ENCODE data around the gene IFIT1B.
"Not testable (repeated sequence)": the region's sequence is repeated elsewhere in the genome, so short reads cannot be mapped to it uniquely, and the experiment has no call there.

The IFIT1B gene, protein sequence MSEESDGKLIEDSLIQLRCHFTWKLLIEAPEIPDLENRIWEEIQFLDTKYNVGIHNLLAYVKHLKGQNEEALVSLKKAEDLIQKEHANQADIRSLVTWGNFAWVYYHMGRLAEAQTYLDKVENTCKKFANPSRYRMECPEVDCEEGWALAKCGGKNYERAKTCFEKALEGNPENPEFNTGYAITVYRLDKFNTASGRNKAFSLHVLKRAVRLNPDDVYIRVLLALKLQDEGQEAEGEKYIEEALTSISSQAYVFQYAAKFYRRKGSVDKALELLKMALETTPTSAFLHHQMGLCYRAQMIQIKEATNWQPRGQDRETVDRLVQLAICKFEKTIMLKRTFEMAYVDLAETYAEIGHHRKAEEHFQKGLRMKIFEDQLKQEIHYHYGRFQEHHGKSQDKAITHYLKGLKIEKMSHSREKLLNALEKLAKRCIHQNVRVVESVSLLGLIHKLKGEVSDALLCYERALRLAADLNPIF

GRCh38 chr10:89377705-89378637 is at the start of gene IFIT1B:
Gene IFIT1B (plus strand): TSS chr10:89378056. CDS start chr10:89378136, 80 bp downstream.
- DNase-seq (ENCODE audit: low read depth), result no peak

DNA sequence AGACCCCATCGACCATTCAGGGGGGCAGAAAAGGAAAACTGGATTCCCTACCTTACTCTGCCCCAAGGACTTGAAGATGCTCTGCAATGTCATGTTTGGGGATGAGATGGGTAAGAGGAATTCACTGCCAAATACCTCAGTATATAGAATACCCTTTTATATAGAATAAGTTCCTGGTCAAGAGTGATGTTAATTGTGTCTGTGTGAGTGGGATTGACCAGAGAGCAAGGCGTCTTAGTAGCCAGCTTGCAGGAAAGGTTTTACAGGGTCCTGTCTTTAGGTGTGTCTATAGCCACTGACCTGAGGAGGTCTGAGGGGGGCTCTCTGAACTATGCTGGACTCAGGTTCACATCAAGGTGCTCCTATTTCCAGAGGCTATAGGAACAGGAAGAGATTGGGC is 48.7 kb upstream of the IFIT1B start:
- DNase-seq (ENCODE audit: low read depth), result no peak

DNA sequence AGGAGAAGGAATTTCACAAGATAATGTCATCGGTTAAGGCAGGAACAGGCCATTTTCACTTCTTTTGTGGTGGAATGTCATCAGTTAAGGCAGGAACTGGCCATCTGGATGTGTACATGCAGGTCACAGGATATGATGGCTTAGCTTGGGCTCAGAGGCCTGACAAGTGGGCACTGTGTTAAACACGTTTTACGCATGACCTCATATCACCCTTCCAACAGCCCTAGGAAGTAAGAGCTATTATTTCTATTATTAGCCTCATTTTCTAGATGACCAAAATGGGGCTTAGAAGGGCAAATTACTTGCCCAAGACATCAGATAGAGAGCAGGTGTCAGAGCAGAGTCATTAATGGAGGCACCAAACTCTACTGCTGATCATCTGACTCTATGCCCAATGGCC is 47.8 kb upstream of the IFIT1B start:
- not testable (repeated sequence) for DNase-seq (ENCODE audit: low read depth)

DNA sequence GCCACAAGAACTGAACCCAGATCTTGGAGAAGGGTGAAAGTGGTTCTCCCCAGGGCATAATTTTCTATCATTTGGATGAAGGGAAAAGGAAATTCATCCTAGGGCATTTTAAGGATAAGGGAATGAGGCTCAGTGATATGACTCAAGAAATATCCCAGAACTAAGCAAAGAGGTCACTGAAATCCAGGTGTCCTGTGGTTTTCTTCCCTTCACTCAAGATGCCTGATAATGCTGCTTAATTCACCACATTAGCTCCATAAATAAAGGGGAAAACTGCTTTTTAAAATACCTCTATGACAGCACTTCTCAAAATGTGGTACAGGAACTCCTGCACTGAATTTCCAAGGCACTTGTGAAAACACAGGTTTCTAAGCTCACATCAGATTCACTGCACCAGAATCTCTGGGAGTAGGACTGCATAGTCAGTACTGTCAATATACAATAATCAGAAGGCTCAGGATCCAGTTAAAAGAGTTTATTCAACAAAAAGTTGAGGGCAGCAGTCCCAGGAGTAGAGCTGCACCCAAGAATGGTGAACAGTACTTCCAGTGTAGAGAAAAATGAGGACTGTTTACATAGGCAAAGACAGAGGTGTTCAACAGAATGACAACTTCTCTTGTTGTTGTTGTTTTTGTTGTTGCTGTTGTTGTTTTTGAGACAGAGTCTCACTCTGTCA is 47.2 kb upstream of the IFIT1B start:
- no peak for DNase-seq (ENCODE audit: low read depth)

GRCh38 chr10:89331487-89332122 is 46.3 kb upstream of the IFIT1B start:
- DNase-seq (ENCODE audit: low read depth), result not testable (repeated sequence)

DNA sequence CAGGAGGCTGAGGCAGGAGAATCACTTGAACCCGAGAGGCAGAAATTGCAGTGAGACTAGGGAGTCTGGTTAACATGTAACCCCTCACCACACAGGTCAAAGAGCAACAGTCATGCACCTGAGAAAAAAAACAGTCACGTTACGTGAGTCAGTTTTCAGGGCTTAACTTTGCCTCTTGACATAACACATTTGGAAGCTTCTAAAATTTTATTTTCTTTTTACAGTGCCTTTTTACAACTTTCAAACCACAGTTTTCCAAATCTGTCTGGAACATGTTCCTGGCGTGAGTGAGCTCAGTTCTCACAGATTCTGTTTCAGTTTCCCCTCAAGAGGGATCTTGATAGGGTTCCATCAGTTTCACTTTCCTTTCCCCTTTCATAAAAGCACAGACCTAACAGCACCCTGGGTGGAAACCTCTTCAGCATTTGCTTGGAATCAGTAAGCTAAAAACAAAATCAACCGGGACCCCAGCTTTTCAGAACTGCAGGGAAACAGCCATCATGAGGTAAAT is 45.7 kb upstream of the IFIT1B start:
- no peak for DNase-seq (ENCODE audit: low read depth)

- no peak for DNase-seq (ENCODE audit: low read depth)
These were observed 42.6 kb upstream of the IFIT1B start for GRCh38 chr10:89335226-89335625.

DNA sequence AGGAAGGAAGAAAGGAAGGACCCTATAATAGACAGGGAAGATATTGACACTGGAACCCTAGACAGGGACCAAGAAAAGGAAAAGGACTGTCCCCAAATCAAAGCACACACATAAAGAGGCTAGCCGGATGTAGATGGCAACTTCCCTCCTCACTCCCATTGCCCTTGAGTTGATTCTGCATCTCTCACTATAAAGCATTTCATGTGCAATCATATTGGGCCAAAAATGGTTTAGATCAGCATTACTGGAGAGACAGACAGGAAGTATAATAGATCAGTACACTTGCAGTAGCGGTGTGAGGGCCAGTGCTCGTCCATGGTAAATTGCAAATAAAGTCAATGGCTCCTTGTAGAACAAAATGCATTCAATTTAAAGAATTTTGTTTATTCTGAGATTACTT is 41.6 kb upstream of the IFIT1B start:
- no peak for DNase-seq (ENCODE audit: low read depth)

DNA sequence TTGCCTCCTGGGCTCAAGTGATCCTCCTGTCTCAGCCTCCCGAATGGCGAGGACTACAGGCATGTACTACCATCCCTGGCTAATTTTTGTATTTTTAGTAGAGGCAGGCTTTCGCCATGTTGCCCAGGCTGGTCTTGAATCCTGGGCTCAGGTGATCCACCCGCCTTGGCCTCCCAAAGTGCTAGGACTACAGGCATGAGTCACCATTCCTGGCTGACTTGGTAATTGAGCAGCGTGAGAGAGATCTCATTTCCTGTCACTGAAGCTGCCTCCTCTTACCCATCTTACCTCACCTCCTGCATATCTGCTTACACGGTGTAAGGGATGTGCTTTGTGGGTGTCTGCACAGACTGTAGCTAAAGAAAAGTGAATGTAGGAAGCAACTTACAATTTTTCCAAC is 40.4 kb upstream of the IFIT1B start:
- no peak for DNase-seq (ENCODE audit: low read depth)

GRCh38 chr10:89338713-89339112 is 39.1 kb upstream of the IFIT1B start:
- no peak for DNase-seq (ENCODE audit: low read depth)

GRCh38 chr10:89339875-89340274 is 38.0 kb upstream of the IFIT1B start:
- no peak for DNase-seq (ENCODE audit: low read depth)

GRCh38 chr10:89341649-89342048 is 36.2 kb upstream of the IFIT1B start:
- no peak for DNase-seq (ENCODE audit: low read depth)

- no peak for DNase-seq (ENCODE audit: low read depth)
These were observed 35.5 kb upstream of the IFIT1B start for GRCh38 chr10:89342206-89342958.

DNA sequence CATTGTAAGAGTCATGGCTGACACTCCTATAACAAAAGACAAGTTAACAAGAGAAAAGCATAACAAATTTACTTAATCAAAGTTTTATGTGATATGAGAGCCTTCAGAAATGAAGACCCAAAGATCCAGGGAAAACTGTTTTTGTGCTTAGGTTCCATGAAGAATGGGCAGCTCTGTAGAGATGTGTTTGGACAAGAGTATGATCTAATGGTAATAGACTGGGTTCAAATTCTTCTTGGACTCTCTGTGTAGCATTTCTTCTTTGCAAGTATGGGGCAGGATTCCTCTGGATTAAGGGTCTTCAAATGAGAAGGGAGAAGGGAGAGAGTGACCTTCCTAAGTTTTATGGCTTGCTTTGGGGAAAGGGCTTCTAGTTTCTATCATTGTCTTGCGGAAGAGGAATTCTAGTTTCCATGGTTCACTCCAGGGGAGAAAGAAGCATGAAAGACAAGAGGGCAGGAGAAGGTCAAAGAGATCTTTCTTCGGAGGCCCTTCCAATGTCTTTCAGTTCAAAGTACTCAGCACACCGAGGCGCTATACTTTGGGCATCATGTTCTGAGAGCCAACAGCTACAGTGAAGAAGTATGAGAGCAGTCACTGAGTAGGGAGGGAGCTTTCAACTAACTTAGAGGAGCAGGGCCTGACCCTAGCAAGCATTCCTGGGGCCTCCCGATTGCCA is 34.6 kb upstream of the IFIT1B start:
- no peak for DNase-seq (ENCODE audit: low read depth)

GRCh38 chr10:89344156-89344555 is 33.7 kb upstream of the IFIT1B start:
- no peak for DNase-seq (ENCODE audit: low read depth)

DNA sequence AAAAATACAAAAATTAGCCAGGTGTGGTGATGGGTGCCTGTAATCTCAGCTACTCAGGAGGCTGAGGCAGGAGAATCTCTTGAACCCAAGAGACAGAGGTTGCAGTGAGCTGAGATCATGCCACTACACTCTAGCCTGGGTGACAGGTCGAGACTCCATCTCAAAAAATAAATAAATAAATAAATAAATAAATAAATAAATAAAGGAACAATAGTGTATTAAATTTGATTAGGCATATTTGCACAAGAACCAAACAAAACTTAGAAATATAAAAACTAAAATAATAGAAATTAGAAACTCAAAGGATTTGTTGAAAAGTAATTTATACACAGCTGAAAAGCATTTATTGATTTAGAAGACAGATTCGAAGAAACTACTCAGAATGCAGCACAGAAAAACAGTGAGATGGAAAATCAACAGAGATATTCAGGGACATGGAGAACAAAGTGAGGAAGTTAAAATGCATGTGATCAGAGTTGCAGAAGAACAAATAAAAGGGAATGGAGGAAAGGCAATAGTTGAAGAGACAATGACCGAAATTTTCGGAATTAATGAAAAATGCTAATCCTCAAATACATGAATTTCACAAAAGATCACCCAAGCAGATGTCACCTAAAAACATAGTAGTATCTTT is 32.4 kb upstream of the IFIT1B start:
- DNase-seq (ENCODE audit: low read depth), result no peak

DNA sequence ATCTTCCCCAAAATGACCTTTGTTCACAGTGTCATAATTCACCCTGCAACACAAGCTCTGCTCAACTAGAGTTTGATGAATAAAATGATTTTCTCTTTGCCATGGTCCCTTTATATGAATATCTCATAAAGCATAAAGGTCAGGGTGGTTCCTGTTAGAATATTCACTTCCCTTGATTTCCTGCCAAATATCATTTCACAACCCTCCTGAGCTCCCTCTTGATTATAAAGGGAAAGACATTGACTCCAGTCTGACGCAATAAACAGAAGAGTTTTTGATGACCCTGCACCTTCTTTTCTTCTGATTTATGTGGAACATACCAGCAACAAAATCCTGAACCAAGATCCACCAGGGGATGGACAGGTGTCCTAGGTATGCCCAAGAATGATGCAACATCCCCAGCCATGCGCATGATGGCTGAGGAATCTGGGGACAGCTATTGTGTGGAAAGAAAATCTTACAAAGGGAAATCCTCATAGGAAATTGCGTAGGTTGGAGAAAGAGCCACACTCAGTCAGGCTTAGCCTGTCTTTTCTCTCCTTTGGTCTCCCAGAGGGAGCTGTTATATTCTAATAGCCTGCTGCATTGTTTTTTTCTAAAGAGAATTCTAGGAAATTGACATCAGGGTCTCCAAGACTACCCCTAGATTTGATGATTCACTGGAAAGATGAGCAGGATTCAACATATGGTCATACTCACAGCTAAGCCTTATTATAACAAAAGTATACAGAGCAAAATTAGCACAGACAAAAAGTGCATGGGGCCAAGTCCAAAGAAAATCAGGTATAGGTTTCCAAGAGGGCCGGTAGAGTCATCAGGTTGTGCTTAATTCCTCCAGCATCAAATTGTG is 31.2 kb upstream of the IFIT1B start:
- DNase-seq (ENCODE audit: low read depth), result no peak

GRCh38 chr10:89347701-89348457 is 30.0 kb upstream of the IFIT1B start:
- no peak for DNase-seq (ENCODE audit: low read depth)

Measured in CMK (cell line).